ENCODE measurements around the gene BCL11A.

DNA sequence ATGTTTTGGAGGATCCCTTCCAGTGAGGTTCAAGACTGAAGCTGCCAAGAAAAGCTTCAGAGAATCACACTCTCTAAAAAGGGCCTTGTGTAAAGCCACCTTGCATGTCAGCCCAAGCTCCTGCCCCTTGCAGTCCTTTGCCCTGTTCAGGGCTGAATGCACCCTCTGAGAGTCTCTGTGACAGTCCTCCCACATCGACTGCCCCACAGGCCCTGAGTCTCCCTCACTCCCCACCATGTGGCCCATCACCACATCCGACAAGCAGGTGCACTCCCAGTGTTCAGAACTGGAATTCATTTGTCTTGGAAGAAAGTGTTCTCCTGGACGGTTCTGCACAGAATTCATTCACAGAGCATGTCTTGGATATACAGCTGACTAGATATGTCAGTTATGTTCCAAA is 31.0 kb downstream of the BCL11A start:
- no peak for TF ChIP-seq EZH2phosphoT487 (IDR thresholded peaks at IDR 0.05; ENCODE audit: insufficient read depth, low read depth)
- TF ChIP-seq EZH2 (IDR thresholded peaks at IDR 0.05; ENCODE audit: insufficient read depth, poor library complexity, severe bottlenecking): no peak

Data from GM23248 (cell line).